GM19238 (cell line): ENCODE measurements around the gene LRRC61.
"Not testable (repeated sequence)": the region's sequence is repeated elsewhere in the genome, so short reads cannot be mapped to it uniquely, and the experiment has no call there.

Experiments used
- DNase-seq: peaks from one replicate; pipeline ENCODE4 v3.0.0; 2011; ENCODE audit warnings: low spot score; ENCODE audit not compliant: insufficient read length

The LRRC61 gene

DNA sequence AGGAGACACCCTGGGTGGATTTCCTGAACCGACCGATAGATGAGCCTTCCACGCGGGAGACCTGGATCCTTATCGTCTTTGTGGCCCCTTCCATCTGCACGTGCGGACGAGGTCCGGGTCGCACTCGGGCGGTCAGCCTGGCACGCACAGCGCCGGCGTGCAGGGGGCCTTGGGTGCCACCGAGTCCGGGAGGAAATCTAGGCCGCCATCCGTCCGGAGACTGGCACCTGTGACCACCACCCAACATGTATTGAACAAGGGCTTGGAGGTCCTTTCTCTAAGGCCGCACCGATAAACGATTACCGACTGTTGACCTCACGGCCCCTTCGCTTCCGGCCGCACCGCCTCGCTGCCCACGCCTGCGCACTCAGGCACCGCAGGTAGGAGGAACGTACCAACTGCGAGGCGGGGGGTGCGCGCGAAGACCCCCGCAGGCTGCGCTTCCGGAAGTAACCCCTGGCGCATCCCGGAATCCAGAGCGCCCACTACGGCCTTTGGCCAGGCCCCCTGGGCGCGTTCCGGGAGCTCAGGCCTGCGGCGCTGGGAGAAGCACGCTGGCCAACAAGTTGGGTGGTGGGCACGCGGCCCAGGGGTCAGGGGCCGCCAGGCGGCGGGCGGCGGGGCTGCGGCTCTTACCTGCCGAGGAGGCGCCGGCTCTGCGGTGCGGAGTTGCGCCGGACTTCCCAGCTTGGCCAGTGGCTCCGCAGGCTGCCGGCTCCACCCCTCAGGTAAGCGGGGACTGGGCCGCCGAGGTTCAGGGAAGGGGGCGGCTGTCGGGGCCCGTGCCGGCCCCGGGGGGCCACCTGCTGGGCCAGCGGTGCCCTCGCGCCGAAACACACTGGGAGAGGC, at the start of gene LRRC61, which contains the start of gene ACTR3C:
Gene LRRC61, plus strand, starts transcription at position 523 of the 849 bp plus-strand sequence. CDS start 13,507 bp downstream, outside the sequence.
Gene ACTR3C, minus strand, starts transcription at position 713 of the 849 bp plus-strand sequence. CDS start 28,249 bp downstream, outside the sequence.
- DNase-seq: peak; percentile 63

GRCh38 chr7:150276132-150276695, 46.9 kb upstream of the LRRC61 start:
- peak; percentile 22 for DNase-seq

DNA sequence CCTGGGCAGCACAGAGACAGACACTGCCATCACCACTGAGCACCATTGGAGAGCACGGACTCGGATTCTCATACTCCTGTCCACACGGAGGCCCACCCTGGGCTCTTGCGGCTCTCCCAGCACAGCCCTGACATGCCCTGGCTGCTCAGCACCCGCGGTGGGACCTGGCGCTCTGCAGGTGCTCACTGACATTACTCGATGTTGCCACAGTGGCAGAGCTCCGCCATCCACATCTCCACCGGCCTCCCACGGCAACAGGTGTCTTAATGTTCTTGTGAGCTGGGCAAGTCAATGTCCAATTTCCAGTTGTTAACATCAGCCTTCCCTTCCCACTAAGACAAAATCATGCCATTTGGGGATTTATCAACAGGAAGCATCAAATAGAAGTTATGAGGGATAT, 44.8 kb upstream of the LRRC61 start:
- DNase-seq: not testable (repeated sequence)

GRCh38 chr7:150281681-150282403, 41.3 kb upstream of the LRRC61 start:
- not testable (repeated sequence) for DNase-seq

- DNase-seq: not testable (repeated sequence)
These were observed 40.0 kb upstream of the LRRC61 start for GRCh38 chr7:150283111-150283510.

GRCh38 chr7:150283608-150284007, 39.5 kb upstream of the LRRC61 start:
- not testable (repeated sequence) for DNase-seq

DNA sequence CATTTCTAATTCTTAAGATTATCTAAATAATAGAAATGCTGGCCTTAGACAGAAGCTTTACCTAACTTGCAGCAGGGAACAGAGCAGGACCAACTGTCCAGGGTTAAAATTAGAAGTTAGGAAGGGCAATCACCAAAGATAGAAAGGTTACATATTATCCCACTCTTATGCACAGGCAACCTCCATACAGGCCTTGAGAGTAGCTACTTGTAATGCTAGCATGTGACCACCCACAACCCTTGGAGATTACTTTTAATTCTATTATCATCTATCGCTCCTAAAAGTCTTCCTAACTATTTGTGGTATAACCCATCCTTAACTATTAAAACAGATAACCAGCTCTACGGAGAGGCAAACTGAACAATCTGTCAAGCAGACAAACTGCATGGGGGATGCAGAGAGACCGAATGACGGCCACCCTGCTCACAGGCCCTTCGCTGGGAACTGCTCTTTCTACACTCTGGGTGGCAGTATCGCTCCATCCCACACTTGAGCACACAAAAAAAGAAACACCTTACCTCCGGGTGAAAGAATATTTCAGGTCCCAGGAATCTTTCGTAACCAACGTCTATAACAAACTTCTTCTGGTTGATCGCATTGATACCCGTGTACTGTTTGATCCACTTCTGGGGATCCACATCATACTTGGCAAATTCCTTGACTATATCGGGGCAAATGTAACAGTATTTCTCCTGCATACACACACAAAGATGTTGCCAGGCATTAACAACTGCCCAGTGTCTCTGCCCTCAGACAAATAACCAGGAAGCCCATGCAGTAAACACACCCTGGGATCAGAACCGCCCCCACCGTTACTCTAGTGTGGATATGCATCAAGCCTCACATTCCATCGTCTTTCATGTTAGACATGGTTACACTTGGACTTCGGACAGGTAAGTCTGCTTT, 37.1 kb upstream of the LRRC61 start:
- DNase-seq: not testable (repeated sequence)

DNA sequence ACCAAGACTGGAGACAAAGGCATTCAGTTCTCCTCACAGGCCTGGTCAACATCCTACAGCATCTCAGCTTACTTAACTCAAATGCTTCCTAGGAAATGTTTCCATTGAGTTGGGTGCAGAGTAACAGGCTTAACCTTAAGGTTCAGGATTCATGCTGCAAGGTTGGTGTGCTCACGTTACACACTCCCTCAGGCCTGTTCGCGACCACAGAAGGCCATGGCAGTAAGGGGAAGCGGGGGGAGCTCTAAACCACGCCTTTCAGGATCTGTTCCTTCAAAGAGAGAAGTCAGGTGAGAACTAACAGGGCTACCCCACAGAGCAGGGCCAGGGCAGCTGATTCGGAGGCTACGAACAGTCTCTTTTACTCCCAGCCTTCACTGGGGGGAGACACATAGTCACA, 35.3 kb upstream of the LRRC61 start:
- DNase-seq: not testable (repeated sequence)

GRCh38 chr7:150288816-150289215, 34.3 kb upstream of the LRRC61 start:
- not testable (repeated sequence) for DNase-seq

GRCh38 chr7:150290317-150290716, 32.8 kb upstream of the LRRC61 start:
- not testable (repeated sequence) for DNase-seq

DNA sequence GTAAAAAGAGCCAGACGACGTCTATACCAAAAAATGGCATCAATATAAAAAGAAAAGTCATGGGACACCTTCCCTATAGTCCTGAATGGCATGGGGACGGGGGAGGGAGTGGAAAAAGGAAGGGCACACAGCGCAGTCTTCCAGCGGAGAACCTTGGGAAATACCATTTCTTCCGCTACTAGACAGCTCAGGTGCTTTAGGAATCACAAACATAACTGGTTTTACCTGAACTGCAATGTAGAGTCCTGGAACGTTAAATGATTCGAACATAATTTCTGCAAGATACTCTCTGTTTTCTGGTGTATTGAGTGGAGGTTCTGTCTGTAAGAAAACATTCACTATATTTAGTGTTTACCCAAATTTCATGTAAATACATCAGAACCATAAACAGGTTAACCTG, 28.1 kb upstream of the LRRC61 start:
- DNase-seq: not testable (repeated sequence)

DNA sequence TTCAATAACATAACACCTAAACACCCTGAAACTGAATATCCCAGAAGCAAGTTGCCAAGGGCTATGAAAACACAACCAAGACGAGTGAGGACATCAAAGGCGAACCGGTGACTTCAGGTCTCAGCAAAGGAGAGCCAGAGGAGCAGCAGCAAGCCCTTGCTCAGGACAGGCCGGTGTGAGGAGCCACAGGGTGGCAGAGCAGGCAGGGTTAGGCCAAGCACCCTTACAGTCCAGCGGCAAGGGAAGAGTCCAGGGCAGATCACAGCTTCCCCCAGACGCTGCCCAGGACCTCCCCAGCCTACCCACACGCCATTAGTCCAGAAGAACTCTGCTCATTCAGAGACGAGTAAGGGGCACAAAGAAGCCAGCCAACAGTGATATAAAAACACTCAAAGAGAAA, 27.5 kb upstream of the LRRC61 start:
- DNase-seq: not testable (repeated sequence)

DNA sequence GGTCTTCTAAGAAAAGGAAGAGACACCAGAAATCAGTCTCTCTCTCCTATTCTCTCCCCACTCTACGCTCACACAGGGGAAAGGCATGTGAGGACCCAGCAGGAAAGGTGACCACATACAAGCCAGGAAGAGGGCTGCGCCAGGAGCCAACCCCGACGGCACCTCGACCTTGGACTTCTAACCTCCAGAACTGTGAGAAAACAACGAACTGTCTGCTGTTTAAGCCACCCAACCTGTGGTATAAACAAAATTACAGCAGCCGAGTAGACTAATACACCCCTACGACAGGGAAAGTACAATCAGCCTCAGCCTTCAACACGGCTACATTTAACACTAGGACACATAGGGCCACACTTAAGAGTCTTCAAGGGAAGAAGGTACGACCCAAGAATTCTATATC, 26.4 kb upstream of the LRRC61 start:
- not testable (repeated sequence) for DNase-seq

DNA sequence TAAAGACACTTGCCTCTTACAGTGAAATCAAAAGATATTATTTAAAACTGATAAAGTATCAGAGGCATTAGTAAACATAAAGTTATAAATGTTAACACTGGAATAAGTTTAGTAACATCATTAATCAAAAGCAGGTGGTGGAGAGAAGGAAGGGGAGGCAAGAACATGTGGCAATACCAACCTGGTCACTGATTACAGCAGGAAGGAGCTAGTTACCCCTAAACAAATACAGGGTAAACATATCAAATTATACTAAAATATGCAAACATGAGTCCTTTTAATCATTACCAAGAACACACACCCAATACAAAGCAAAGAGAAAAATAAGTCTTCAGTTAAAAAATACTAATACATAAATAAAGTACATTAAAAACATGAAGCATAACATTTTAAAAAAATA, 25.2 kb upstream of the LRRC61 start:
- not testable (repeated sequence) for DNase-seq

GRCh38 chr7:150302908-150303310, 20.2 kb upstream of the LRRC61 start:
- not testable (repeated sequence) for DNase-seq

DNA sequence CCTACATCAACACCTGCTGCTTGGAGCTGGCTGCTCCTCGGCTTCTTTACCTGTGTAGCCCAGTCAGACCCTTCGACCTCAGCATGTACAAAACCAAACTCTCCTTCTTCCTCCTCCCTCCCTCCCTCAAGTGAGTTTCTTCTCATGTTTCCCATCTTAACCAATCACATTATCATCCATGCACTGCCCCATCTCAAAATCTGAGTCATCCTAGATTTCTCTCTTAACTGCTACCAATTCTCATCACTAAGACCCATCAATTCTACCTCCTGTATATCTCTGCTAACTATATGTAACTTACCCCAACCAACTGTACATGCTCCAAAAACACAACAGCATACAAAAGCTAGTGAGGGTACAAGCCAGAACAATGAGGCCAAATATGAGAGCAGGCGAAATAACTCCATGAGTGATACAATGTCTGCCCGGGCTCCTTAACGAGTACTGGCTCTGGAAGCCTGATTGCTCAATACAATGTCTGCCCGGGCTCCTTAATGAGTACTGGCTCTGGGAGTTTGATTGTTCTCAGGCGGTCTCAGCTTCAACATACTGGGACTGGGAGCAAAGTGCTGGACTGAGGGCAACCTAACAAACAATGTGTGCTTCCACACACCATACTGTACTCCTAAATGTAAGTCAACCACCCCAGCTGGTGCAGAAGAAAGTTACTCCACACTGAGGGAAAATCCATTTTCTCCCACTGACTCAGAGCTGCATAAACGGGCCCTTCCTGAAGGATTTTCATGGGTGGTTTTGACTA, 18.5 kb upstream of the LRRC61 start:
- DNase-seq: not testable (repeated sequence)

DNA sequence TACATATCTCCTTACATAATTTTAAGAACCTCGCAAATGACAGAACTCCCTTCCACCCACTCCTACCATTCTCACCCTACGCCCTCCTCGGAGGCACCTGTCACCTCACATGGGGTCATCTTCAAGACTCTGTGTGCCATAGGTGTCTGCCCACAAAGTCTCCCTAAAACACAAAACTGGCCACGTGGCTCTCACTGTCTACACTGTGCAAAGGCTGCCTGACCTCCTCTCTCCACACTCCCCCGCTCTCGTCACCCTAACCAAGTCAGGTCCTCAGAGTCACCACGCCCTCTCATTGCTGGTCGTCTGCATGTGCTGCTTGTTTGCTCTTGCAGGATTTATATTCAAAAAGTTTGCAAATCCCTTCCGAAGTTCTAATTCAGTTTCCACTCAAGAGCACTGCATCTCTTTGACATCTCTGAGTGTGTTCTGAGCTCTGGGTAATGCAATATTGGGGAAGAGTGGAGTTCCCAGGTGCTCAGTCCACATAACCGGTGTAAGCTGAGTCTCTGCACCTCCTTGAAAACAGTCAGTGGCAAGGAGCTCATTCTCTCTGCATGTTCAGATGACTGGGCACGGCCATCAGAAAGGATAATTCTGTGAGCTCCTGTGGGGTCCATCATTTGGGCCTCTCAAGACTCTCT, 17.8 kb upstream of the LRRC61 start:
- not testable (repeated sequence) for DNase-seq

DNA sequence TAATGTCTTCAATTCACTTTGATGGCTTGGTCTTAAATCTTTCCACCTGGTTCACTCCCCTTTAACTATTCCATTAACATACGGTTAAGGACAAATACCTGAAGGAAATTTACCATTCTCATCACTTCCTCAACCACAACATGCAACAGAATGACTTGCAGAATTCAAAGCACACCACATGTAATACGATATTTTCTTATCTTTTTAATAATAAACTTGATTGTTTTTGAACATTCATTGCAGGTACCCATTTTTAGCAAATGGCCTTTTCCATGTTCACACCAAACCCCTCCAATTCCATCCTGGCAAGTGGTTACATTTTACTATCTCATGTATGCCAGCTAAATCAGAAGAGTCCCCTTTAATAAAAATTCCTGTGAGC, 17.3 kb upstream of the LRRC61 start:
- DNase-seq: not testable (repeated sequence)

- not testable (repeated sequence) for DNase-seq
These were observed 16.8 kb upstream of the LRRC61 start for GRCh38 chr7:150306377-150306776.

- DNase-seq: no peak
These were observed 16.0 kb upstream of the LRRC61 start for GRCh38 chr7:150307129-150307528.
